ENCODE results near the gene LNX1.

- TF ChIP-seq CTCF (IDR thresholded peaks at IDR 0.05): no peak
- no peak for TF ChIP-seq POLR2A (IDR thresholded peaks at IDR 0.05)
- TF ChIP-seq POLR2AphosphoS5 (IDR thresholded peaks at IDR 0.05): no peak
- no peak for TF ChIP-seq EP300 (IDR thresholded peaks at IDR 0.05)
Observed at GRCh38 chr4:53501561-53501960, 89.7 kb downstream of the LNX1 start.

Data from suprapubic skin (tissue), 4 donors.